BLaER1 treated with 17β-estradiol and CSF1 and Interleukin-3, amounts not matched to agents 10 nM and 100 nM (cell line): Measurements from ENCODE around the gene MTM1.

Experiments used
- H3K27ac ChIP-seq, 11 experiments: shearing (Covaris generic); formaldehyde crosslinking; 2 replicates each; pipeline ENCODE4 v1.8.1; 2022
- H3K27me3 ChIP-seq, 11 experiments: shearing (Covaris generic); formaldehyde crosslinking; 2 replicates each; pipeline ENCODE4 v1.8.1; 2022
- H3K36me3 ChIP-seq, 11 experiments: shearing (Covaris generic); formaldehyde crosslinking; 2 replicates each; pipeline ENCODE4 v1.8.1; 2022
- H3K4me1 ChIP-seq, 10 experiments: shearing (Covaris generic); formaldehyde crosslinking; 2 replicates each; pipeline ENCODE4 v1.8.1; 2022
- H3K4me2 ChIP-seq, 11 experiments: shearing (Covaris generic); formaldehyde crosslinking; 2 replicates each; pipeline ENCODE4 v1.8.1; 2022
- H3K4me3 ChIP-seq, 10 experiments: shearing (Covaris generic); formaldehyde crosslinking; 2 replicates each; pipeline ENCODE4 v1.8.1; 2022
- H3K9ac ChIP-seq, 11 experiments: shearing (Covaris generic); formaldehyde crosslinking; 2 replicates each; pipeline ENCODE4 v1.8.1; 2022
- H3K9me3 ChIP-seq, 11 experiments: shearing (Covaris generic); formaldehyde crosslinking; replicated peaks in 1 of 11; 2 replicates each; pipeline ENCODE4 v1.8.1; 2022
- H4K20me1 ChIP-seq, 11 experiments: shearing (Covaris generic); formaldehyde crosslinking; 2 replicates each; pipeline ENCODE4 v1.8.1; 2022
- Cebpa-rat ChIP-seq, 11 experiments: shearing (Covaris generic); IDR thresholded peaks; 2 replicates each; pipeline ENCODE4 v1.8.1; 2022

MTM1 gene

DNA sequence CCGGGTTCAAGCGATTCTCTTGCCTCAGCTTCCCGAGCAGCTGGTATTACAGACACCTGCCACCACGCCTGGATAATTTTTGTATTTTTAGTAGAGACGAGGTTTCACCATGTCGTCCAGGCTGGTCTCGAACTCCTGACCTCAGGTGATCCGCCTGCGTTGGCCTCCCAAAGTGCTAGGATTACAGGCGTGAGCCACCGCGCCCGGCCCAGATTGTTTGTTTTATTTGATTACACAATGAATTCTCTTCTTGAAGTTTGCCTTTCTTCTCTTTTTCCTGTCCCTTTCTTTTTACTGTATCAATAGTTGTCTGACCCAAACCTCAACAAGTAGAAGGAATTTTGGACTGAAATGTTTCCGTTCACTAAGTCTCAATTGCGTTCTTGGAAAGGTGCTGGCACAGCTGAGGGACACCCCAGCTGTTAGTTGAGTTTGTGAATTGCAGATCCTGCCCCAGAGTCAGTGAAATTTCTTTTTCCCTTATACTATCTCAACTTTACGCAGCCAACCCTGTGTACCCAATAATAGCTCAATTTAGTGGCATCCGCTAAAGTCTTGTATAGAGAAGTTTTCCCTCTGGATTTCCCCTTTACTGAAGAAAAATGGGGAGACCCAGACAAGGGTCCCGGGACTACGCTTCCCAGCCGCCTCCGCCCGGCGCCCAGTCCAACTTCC is 639 bp upstream of the MTM1 start:
- Histone ChIP-seq H3K9ac (no peak overlapping the region), H3K36me3 (no peaks in the 10 kb centered on the region), H3K9me3 (peaks cover 0 to 6% (median 0%) of the 10 kb centered on the region in 11 experiments; a peak in 2 of 22 replicates), H3K27me3 (no peaks in the 10 kb centered on the region), H3K4me3 (no peak overlapping the region; a peak in 1 of 20 replicates), H3K4me1 (peaks cover 27 to 35% (median 31%) of the 10 kb centered on the region in 10 experiments), H3K27ac (peak overlapping the region in 2 of 11 experiments; percentile 17 to 39; a peak in 2 of 22 replicates), H4K20me1 (peaks cover 0 to 20% (median 7%) of the 10 kb centered on the region in 11 experiments; a peak in 5 of 22 replicates), H3K4me2 (peak overlapping the region in 9 of 11 experiments; percentile 15 to 64 (median 36); a peak in 13 of 22 replicates)
- TF ChIP-seq Cebpa-rat (IDR thresholded peaks at IDR 0.05), result no peak

- TF ChIP-seq Cebpa-rat (IDR thresholded peaks at IDR 0.05), result no peak
- Histone ChIP-seq H3K27ac (peak overlapping the region; percentile 75 to 92 (median 84)), H3K4me2 (peak overlapping the region; percentile 68 to 83 (median 72))
Observed at GRCh38 chrX:150569155-150569477, 695 bp downstream of the MTM1 start.

DNA sequence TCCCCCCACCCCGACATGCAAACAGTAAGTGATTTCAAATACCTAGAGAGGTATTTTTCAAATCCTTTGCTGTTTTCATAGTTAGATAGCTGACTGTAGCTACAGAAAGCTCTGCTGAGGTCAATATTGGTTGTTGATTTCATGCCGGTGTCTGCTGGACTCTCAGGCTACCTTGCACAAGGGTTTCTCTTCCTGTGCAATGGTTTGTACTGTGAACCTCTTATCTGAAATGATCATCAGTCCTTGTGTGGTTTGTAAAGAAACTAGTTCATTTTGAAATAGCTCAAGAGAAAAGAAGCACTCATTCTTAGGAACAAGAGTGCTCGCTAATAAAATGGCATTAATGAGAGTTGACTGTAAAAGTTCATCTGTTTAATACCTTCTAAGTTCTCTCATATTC is 2.1 kb downstream of the MTM1 start:
- Histone ChIP-seq H3K27me3 (no peaks in the 10 kb centered on the region), H3K9me3 (peaks cover 0 to 6% (median 0%) of the 10 kb centered on the region in 11 experiments; a peak in 2 of 22 replicates), H3K4me1 (peaks cover 37 to 59% (median 43%) of the 10 kb centered on the region in 10 experiments), H3K4me2 (peak overlapping the region; percentile 68 to 83 (median 72); a peak in 21 of 22 replicates), H3K9ac (peak overlapping the region in 3 of 11 experiments; percentile 39 to 94 (median 89); a peak in 4 of 22 replicates), H4K20me1 (peaks cover 0 to 41% (median 14%) of the 10 kb centered on the region in 11 experiments; a peak in 11 of 22 replicates), H3K4me3 (peak overlapping the region in 4 of 10 experiments; percentile 14 to 74 (median 62); a peak in 2 of 20 replicates), H3K36me3 (no peaks in the 10 kb centered on the region), H3K27ac (peak overlapping the region in 5 of 11 experiments; percentile 6 to 92 (median 87); a peak in 5 of 22 replicates)
- no peak for TF ChIP-seq Cebpa-rat (IDR thresholded peaks at IDR 0.05)

More at GRCh38 chrX:150569155-150569477, 695 bp downstream of the MTM1 start:
- H3K27me3 ChIP-seq, result no peaks in the 10 kb centered on the region
- H3K9ac ChIP-seq, result peak overlapping the region; percentile 82 to 94 (median 87)
- peaks cover 27 to 45% (median 35%) of the 10 kb centered on the region in 10 experiments for H3K4me1 ChIP-seq
- peak overlapping the region; percentile 60 to 82 (median 75) for H3K4me3 ChIP-seq
- H3K9me3 ChIP-seq, result peaks cover 0 to 6% (median 0%) of the 10 kb centered on the region in 11 experiments; a peak in 2 of 22 replicates
- peaks cover 0 to 33% (median 11%) of the 10 kb centered on the region in 11 experiments; a peak in 7 of 22 replicates for H4K20me1 ChIP-seq
- no peaks in the 10 kb centered on the region for H3K36me3 ChIP-seq

GRCh38 chrX:150572206-150572605 is 3.8 kb downstream of the MTM1 start:
- H3K36me3 ChIP-seq, result no peaks in the 10 kb centered on the region
- peaks cover 0 to 6% (median 0%) of the 10 kb centered on the region in 11 experiments; a peak in 2 of 22 replicates for H3K9me3 ChIP-seq
- no peak overlapping the region for H3K4me3 ChIP-seq
- no peak for TF ChIP-seq Cebpa-rat (IDR thresholded peaks at IDR 0.05)
- peak overlapping the region in 1 of 11 experiments; percentile 90; a peak in 2 of 22 replicates for H3K27ac ChIP-seq
- peaks cover 0 to 41% (median 16%) of the 10 kb centered on the region in 11 experiments; a peak in 11 of 22 replicates for H4K20me1 ChIP-seq
- H3K4me1 ChIP-seq, result peaks cover 37 to 66% (median 44%) of the 10 kb centered on the region in 10 experiments
- H3K27me3 ChIP-seq, result no peaks in the 10 kb centered on the region
- peak overlapping the region in 9 of 11 experiments; percentile 1 to 83 (median 73); a peak in 14 of 22 replicates for H3K4me2 ChIP-seq
- H3K9ac ChIP-seq, result no peak overlapping the region

GRCh38 chrX:150573106-150573505 is 4.7 kb downstream of the MTM1 start:
- Histone ChIP-seq H3K4me3 (no peak overlapping the region), H4K20me1 (peaks cover 0 to 44% (median 16%) of the 10 kb centered on the region in 11 experiments; a peak in 11 of 22 replicates), H3K27ac (no peak overlapping the region), H3K36me3 (0 out of 22 replicates have a peak, but pooled peaks cover 0 to under 1% (median 0%) of the 10 kb centered on the region in 11 experiments), H3K9ac (no peak overlapping the region), H3K27me3 (no peaks in the 10 kb centered on the region), H3K9me3 (peaks cover 0 to 9% (median 2%) of the 10 kb centered on the region in 11 experiments; a peak in 8 of 22 replicates), H3K4me1 (peaks cover 37 to 66% (median 44%) of the 10 kb centered on the region in 10 experiments), H3K4me2 (peak overlapping the region in 1 of 11 experiments; percentile 81; a peak in 1 of 22 replicates)
- TF ChIP-seq Cebpa-rat (IDR thresholded peaks at IDR 0.05), result no peak

DNA sequence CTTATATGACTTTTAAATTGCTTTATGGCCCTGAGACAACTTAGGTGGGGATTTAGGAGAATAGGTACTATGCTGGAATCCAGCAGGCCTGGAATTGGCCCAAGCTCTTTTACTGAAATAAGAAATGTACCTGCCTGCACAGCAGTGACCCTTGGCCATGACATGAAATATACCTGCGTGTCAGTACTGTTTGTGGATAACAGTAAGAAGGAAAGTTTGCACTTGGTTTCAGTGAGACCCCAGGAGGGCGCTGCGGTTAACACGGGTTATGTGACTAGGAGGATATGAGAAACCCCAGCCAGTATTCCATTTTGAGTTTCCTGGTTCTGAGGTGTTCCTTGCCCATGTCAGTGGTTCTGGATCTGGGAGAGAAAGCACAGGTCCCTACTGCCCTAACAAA is 5.3 kb downstream of the MTM1 start:
- no peak for TF ChIP-seq Cebpa-rat (IDR thresholded peaks at IDR 0.05)
- Histone ChIP-seq H3K27ac (no peak overlapping the region), H3K27me3 (no peaks in the 10 kb centered on the region), H3K4me1 (peaks cover 37 to 66% (median 44%) of the 10 kb centered on the region in 10 experiments), H3K9me3 (peaks cover 0 to 12% (median 6%) of the 10 kb centered on the region in 11 experiments; a peak in 9 of 22 replicates), H3K36me3 (0 out of 22 replicates have a peak, but pooled peaks cover 0 to 6% (median 0%) of the 10 kb centered on the region in 11 experiments), H3K4me2 (peak overlapping the region in 1 of 11 experiments; percentile 81; a peak in 2 of 22 replicates), H3K9ac (no peak overlapping the region), H3K4me3 (no peak overlapping the region), H4K20me1 (peaks cover 0 to 48% (median 16%) of the 10 kb centered on the region in 11 experiments; a peak in 11 of 22 replicates)

GRCh38 chrX:150574559-150575418 is 6.4 kb downstream of the MTM1 start:
- Histone ChIP-seq H3K9ac (no peak overlapping the region), H3K27ac (0 out of 22 replicates have a peak overlapping the region, but pooled peaks of 1 of the 11 experiments have one; percentile 12), H3K4me2 (peak overlapping the region in 10 of 11 experiments; percentile 1 to 71 (median 37); a peak in 15 of 22 replicates), H3K9me3 (peaks cover 0 to 13% (median 7%) of the 10 kb centered on the region in 11 experiments; a peak in 8 of 22 replicates), H3K27me3 (no peaks in the 10 kb centered on the region), H3K4me1 (peaks cover 35 to 64% (median 40%) of the 10 kb centered on the region in 10 experiments), H3K36me3 (0 out of 22 replicates have a peak, but pooled peaks cover 0 to 6% (median 0%) of the 10 kb centered on the region in 11 experiments), H4K20me1 (peaks cover 0 to 54% (median 16%) of the 10 kb centered on the region in 11 experiments; a peak in 11 of 22 replicates), H3K4me3 (0 out of 20 replicates have a peak overlapping the region, but pooled peaks of 1 of the 10 experiments have one; percentile 2)
- no peak for TF ChIP-seq Cebpa-rat (IDR thresholded peaks at IDR 0.05)

- H3K4me1 ChIP-seq, result peaks cover 28 to 58% (median 34%) of the 10 kb centered on the region in 10 experiments
- no peaks in the 10 kb centered on the region for H3K27me3 ChIP-seq
- peak overlapping the region in 10 of 11 experiments; percentile 1 to 71 (median 37); a peak in 13 of 22 replicates for H3K4me2 ChIP-seq
- 0 out of 22 replicates have a peak, but pooled peaks cover 0 to 6% (median 0%) of the 10 kb centered on the region in 11 experiments for H3K36me3 ChIP-seq
- no peak overlapping the region for H3K27ac ChIP-seq
- TF ChIP-seq Cebpa-rat (IDR thresholded peaks at IDR 0.05), result no peak
- peaks cover 0 to 13% (median 7%) of the 10 kb centered on the region in 11 experiments; a peak in 8 of 22 replicates for H3K9me3 ChIP-seq
- no peak overlapping the region for H3K9ac ChIP-seq
- 0 out of 20 replicates have a peak overlapping the region, but pooled peaks of 1 of the 10 experiments have one; percentile 2 for H3K4me3 ChIP-seq
- peaks cover 0 to 55% (median 16%) of the 10 kb centered on the region in 11 experiments; a peak in 11 of 22 replicates for H4K20me1 ChIP-seq
Observed at GRCh38 chrX:150575419-150575814, 7.0 kb downstream of the MTM1 start.
